OCI-LY3 (cell line): ENCODE results near the gene GRIK4.

Source experiments
- H2AFZ ChIP-seq: fragments of 200-600, 300-600 bp; shearing (Covaris generic); 2 replicates; pipeline ENCODE4 v1.6.0; 2014; ENCODE audit warnings: antibody characterized with exemption, low read depth, low read length
- H3K27ac ChIP-seq: fragments of 200-600, 300-600 bp; sonication (generic); 2 replicates; pipeline ENCODE4 v1.5.1; 2014; ENCODE audit warnings: mild to moderate bottlenecking, low read length, moderate library complexity, mixed read lengths
- H3K27me3 ChIP-seq: fragments of 200-600, 300-600 bp; sonication (generic); 2 replicates; pipeline ENCODE4 v1.6.1; 2014; ENCODE audit warnings: low read depth, low read length, mixed read lengths
- H3K36me3 ChIP-seq: fragments of 200-600, 300-600 bp; sonication (generic); replicated peaks from 2 replicates; pipeline ENCODE3; 2014; ENCODE audit warnings: low read depth, low read length, mixed read lengths
- H3K4me1 ChIP-seq: fragments of 300-600, 200-600 bp; sonication (generic); 2 replicates; pipeline ENCODE4 v1.6.1; 2014; ENCODE audit warnings: low read length, mixed read lengths
- H3K4me2 ChIP-seq: fragments of 200-600, 300-600 bp; sonication (generic); 2 replicates; pipeline ENCODE4 v1.6.1; 2014; ENCODE audit warnings: low read length, mixed read lengths
- H3K4me3 ChIP-seq: fragments of 300-600, 200-600 bp; sonication (generic); 2 replicates; pipeline ENCODE4 v1.5.1; 2014; ENCODE audit warnings: antibody characterized with exemption, mild to moderate bottlenecking, low read length, moderate library complexity
- H3K79me2 ChIP-seq: fragments of 300-600, 200-600 bp; shearing (Covaris generic); 2 replicates; pipeline ENCODE4 v1.6.1; 2014; ENCODE audit warnings: mild to moderate bottlenecking, low read length, mixed read lengths
- H3K9ac ChIP-seq: fragments of 300-600, 200-600 bp; shearing (Covaris generic); 2 replicates; pipeline ENCODE4 v1.6.0; 2014; ENCODE audit warnings: mild to moderate bottlenecking, low read length, moderate library complexity
- H3K9me3 ChIP-seq: fragments of 200-600, 300-600 bp; shearing (Covaris generic); 2 replicates; pipeline ENCODE4 v1.6.1; 2014; ENCODE audit warnings: low read length, mixed read lengths; ENCODE audit not compliant: insufficient read depth
- H4K20me1 ChIP-seq: fragments of 200-600, 300-600 bp; sonication (generic); 2 replicates; pipeline ENCODE4 v1.6.1; 2016; ENCODE audit warnings: low read length, mixed read lengths; ENCODE audit not compliant: insufficient read depth
- EZH2phosphoT487 ChIP-seq: fragments of 200-600 bp; shearing (Covaris generic); IDR thresholded peaks from 2 replicates; pipeline ENCODE4 v1.6.1; 2018; ENCODE audit warnings: antibody characterized with exemption, mixed run types, low read depth
- TF ChIP-seq, protein P1 (sequence below): fragments of 200-600, 300-600 bp; sonication (generic); IDR thresholded peaks from 2 replicates; pipeline ENCODE4 v1.5.1; 2014; ENCODE audit warnings: antibody characterized with exemption, low read length, low read depth

GRIK4 gene

DNA sequence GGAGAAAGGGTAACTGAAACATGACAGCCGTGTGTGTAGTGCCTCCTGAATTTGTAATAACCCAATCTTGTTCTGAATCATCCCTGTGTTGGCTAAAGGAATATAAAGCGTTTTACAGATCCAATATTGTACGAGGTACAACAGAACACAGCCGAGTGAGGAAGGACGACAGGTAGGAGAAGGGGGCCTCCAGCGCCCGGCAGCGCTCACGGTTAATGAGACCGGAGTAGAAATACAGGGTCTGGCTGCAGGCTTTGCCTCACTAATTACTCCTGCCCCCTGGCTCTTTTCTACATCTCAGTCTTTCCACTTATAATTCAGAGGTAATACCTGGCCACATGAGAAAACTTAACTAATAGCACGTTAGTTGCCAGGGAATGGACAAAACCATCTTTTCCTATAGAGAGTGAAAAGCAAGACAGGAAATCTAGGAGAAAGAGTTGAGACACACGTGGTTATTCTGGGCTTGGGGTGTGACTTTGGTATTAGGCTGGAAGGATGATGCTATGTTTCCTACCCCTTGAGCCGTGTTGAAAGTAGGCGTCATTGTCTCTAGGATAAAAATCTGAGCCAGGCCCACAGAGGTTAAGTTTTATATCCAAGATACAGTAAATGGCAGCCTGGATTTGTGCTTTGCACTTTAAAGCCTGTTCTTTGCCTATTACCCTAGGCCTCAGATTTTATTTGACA is 54.1 kb downstream of the GRIK4 start:
- H3K79me2 ChIP-seq = no peaks in the 10 kb centered on the region
- H3K4me2 ChIP-seq = no peak overlapping the region
- H3K4me1 ChIP-seq = no peaks in the 10 kb centered on the region
- peaks cover 11% of the 10 kb centered on the region; the same call in 1 of the 2 replicates for H3K27me3 ChIP-seq
- H3K4me3 ChIP-seq = no peak overlapping the region
- no peak overlapping the region for H3K27ac ChIP-seq
- H3K9ac ChIP-seq = no peak overlapping the region
- no peaks in the 10 kb centered on the region for H3K9me3 ChIP-seq
- no peaks in the 10 kb centered on the region for H3K36me3 ChIP-seq
- no peaks in the 10 kb centered on the region for H4K20me1 ChIP-seq
- TF ChIP-seq, protein P1, sequence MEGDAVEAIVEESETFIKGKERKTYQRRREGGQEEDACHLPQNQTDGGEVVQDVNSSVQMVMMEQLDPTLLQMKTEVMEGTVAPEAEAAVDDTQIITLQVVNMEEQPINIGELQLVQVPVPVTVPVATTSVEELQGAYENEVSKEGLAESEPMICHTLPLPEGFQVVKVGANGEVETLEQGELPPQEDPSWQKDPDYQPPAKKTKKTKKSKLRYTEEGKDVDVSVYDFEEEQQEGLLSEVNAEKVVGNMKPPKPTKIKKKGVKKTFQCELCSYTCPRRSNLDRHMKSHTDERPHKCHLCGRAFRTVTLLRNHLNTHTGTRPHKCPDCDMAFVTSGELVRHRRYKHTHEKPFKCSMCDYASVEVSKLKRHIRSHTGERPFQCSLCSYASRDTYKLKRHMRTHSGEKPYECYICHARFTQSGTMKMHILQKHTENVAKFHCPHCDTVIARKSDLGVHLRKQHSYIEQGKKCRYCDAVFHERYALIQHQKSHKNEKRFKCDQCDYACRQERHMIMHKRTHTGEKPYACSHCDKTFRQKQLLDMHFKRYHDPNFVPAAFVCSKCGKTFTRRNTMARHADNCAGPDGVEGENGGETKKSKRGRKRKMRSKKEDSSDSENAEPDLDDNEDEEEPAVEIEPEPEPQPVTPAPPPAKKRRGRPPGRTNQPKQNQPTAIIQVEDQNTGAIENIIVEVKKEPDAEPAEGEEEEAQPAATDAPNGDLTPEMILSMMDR = no peak
- no peak for TF ChIP-seq EZH2phosphoT487
- no peak overlapping the region for H2AFZ ChIP-seq

DNA sequence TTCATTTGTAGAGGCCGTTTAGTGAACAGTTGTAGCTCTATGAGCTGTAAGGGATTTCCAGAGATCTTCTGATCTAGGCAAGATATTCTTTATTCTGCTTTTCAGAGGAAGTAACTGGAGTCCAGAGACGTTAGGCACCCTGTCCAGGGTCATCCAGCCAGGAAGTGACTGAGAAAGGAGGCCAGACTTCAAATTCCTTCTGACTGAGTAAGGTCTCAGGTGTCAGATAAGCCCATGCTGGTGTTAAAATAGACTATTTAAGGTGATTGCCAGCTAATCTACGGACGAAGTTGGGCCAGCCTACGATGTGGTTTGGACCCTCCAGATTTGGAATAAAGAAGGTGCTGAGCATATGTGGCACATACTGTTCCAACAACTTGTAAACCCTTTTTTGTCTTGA is 54.6 kb downstream of the GRIK4 start:
- Histone ChIP-seq H3K27me3 (peaks cover 11% of the 10 kb centered on the region; the same call in 1 of the 2 replicates), H4K20me1 (no peaks in the 10 kb centered on the region), H3K4me1 (no peaks in the 10 kb centered on the region), H2AFZ (no peak overlapping the region), H3K36me3 (no peaks in the 10 kb centered on the region), H3K9ac (no peak overlapping the region), H3K79me2 (no peaks in the 10 kb centered on the region), H3K4me3 (no peak overlapping the region), H3K4me2 (no peak overlapping the region), H3K27ac (no peak overlapping the region), H3K9me3 (no peaks in the 10 kb centered on the region)
- no peak for TF ChIP-seq EZH2phosphoT487
- TF ChIP-seq, protein P1 = no peak

DNA sequence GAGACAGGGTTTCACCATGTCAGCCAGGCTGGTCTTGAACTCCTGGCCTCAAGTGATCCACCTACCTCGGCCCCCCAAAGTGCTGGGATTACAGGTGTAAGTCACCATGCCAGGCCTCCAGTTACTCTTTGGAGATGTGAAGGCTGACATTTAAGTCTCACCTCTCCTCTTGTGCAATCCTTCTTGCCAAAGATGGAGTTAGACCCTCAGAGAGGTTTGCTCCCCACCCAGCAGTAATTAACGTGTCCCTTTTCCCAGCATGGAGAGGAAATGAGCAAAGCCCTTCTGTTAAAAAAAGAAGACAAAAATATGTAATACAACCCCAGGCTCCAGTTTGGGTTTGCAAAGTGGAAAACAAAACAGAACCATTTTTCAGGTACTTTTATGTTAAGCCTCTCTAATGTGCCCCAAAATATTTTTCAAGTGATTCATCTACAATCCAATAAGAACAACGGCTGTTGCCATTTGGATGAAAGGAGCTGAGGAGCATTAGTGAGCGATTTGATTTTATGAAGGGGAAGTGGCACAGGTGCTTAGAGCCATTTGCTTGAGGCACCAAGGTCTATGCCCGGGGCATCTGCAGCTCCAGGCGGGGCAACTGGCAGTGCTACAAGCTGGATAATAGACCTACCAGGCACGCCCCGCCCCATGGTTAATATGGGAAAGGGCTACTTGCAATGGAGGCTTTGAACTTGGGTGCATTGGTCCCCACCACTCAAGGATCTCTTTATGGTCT is 57.2 kb downstream of the GRIK4 start:
- Histone ChIP-seq H3K36me3 (no peaks in the 10 kb centered on the region), H3K79me2 (no peaks in the 10 kb centered on the region), H3K27me3 (peaks cover 5% of the 10 kb centered on the region; the same call in 1 of the 2 replicates)

DNA sequence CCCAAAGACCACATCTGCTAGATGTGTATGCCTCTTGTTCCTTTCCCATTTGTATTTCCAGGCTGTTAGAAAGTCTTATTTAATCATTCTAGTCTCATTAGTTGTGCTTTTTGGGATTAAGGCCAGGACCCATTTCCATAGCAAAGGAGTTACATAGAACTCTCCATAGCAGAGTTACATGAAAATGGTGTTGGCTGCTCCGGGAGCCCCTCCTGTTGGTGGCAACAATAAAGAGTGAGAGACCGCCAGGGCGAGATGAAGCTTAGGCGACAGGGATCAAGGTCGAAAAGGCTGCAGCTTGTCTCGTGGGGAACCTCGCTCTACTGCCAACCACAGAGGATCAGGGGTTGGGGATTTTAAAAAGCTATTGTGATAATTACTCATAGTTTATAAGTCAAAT is 58.3 kb downstream of the GRIK4 start:
- H3K27ac ChIP-seq = no peak overlapping the region
- no peaks in the 10 kb centered on the region for H3K36me3 ChIP-seq
- no peaks in the 10 kb centered on the region for H3K9me3 ChIP-seq
- H3K4me1 ChIP-seq = no peaks in the 10 kb centered on the region
- no peak overlapping the region for H3K4me3 ChIP-seq
- H3K4me2 ChIP-seq = no peak overlapping the region
- no peak overlapping the region for H3K9ac ChIP-seq
- no peak overlapping the region for H2AFZ ChIP-seq
- H4K20me1 ChIP-seq = no peaks in the 10 kb centered on the region
- no peak for TF ChIP-seq EZH2phosphoT487
- TF ChIP-seq, protein P1 = no peak
- H3K79me2 ChIP-seq = no peaks in the 10 kb centered on the region
- H3K27me3 ChIP-seq = peaks cover 5% of the 10 kb centered on the region; the same call in 1 of the 2 replicates

More for the DNA sequence above, 57.2 kb downstream of the GRIK4 start:
- TF ChIP-seq, protein P1 = no peak
- TF ChIP-seq EZH2phosphoT487 = no peak
- no peaks in the 10 kb centered on the region for H3K9me3 ChIP-seq
- no peaks in the 10 kb centered on the region for H4K20me1 ChIP-seq
- H3K9ac ChIP-seq = no peak overlapping the region
- no peak overlapping the region for H3K4me2 ChIP-seq
- H3K4me3 ChIP-seq = no peak overlapping the region
- no peaks in the 10 kb centered on the region for H3K4me1 ChIP-seq
- no peak overlapping the region for H2AFZ ChIP-seq
- H3K27ac ChIP-seq = no peak overlapping the region
